ENCODE results near the gene KIF5B. TPM values are rescaled to one million over a fixed set of nuclear protein-coding genes. Genes with fewer than 3 reads are reported as not detected.

The KIF5B gene
- total and polyA plus RNA-seq, 9 of the 15 experiments (the other 6 are each of a cell fraction or from before 2014, with no cell fraction given) = 24.4 to 94.4 (median 68.9) TPM

GRCh38 chr10:32059472-32059871 lies 3.2 kb upstream of the KIF5B start (continued):
- TF ChIP-seq FOXJ3 (CRISPR knock-in tag; IDR thresholded peaks at IDR 0.05) (no peak), FOXM1 (IDR thresholded peaks at IDR 0.05; ENCODE audit: low read depth) (peak; percentile 23; the same call in 1 of the 2 replicates), FOXM1 (CRISPR knock-in tag; IDR thresholded peaks at IDR 0.05; ENCODE audit: low read depth) (no peak), CREM (IDR thresholded peaks at IDR 0.05; ENCODE audit: low read depth) (peak; percentile 88), ZNF76 (CRISPR knock-in tag; IDR thresholded peaks at IDR 0.05; ENCODE audit: borderline replicate concordance) (no peak), MED1 (CRISPR knock-in tag; IDR thresholded peaks at IDR 0.05; ENCODE audit: borderline replicate concordance) (no peak), TRIM25 (IDR thresholded peaks at IDR 0.05; ENCODE audit: borderline replicate concordance) (no peak), TFAP4 (CRISPR knock-in tag; IDR thresholded peaks at IDR 0.05; ENCODE audit: borderline replicate concordance) (peak; percentile 29; the same call in 1 of the 2 replicates), HDAC1 (IDR thresholded peaks at IDR 0.05) (0 out of 4 replicates have a peak, but pooled peaks of 1 of the 2 experiments have one; percentile 24), ZEB2 (IDR thresholded peaks at IDR 0.05) (peak; percentile 69; the same call in 1 of the 2 replicates), BDP1 (IDR thresholded peaks at IDR 0.05; ENCODE audit: insufficient read depth, insufficient read length) (no peak), SREBF1 (IDR thresholded peaks at IDR 0.05; ENCODE audit: borderline replicate concordance, low read depth, low read length) (no peak), JUND (IDR thresholded peaks at IDR 0.05; ENCODE audit: borderline replicate concordance, low read depth, low read length) (peak; percentile 44; the same call in 1 of the 2 replicates), JUND (tag; IDR thresholded peaks at IDR 0.05; ENCODE audit: borderline replicate concordance, low read depth, low read length) (peak; percentile 63; the same call in 1 of the 3 replicates)
- TF ChIP-seq, protein P1, sequence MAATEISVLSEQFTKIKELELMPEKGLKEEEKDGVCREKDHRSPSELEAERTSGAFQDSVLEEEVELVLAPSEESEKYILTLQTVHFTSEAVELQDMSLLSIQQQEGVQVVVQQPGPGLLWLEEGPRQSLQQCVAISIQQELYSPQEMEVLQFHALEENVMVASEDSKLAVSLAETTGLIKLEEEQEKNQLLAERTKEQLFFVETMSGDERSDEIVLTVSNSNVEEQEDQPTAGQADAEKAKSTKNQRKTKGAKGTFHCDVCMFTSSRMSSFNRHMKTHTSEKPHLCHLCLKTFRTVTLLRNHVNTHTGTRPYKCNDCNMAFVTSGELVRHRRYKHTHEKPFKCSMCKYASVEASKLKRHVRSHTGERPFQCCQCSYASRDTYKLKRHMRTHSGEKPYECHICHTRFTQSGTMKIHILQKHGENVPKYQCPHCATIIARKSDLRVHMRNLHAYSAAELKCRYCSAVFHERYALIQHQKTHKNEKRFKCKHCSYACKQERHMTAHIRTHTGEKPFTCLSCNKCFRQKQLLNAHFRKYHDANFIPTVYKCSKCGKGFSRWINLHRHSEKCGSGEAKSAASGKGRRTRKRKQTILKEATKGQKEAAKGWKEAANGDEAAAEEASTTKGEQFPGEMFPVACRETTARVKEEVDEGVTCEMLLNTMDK (IDR thresholded peaks at IDR 0.05; ENCODE audit: borderline replicate concordance, insufficient read depth, low read depth, low read length, poor library complexity, severe bottlenecking) = no peak
- TF ChIP-seq, protein P2, sequence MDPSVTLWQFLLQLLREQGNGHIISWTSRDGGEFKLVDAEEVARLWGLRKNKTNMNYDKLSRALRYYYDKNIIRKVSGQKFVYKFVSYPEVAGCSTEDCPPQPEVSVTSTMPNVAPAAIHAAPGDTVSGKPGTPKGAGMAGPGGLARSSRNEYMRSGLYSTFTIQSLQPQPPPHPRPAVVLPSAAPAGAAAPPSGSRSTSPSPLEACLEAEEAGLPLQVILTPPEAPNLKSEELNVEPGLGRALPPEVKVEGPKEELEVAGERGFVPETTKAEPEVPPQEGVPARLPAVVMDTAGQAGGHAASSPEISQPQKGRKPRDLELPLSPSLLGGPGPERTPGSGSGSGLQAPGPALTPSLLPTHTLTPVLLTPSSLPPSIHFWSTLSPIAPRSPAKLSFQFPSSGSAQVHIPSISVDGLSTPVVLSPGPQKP (CRISPR knock-in tag; IDR thresholded peaks at IDR 0.05) = no peak
- TF ChIP-seq, protein P3, sequence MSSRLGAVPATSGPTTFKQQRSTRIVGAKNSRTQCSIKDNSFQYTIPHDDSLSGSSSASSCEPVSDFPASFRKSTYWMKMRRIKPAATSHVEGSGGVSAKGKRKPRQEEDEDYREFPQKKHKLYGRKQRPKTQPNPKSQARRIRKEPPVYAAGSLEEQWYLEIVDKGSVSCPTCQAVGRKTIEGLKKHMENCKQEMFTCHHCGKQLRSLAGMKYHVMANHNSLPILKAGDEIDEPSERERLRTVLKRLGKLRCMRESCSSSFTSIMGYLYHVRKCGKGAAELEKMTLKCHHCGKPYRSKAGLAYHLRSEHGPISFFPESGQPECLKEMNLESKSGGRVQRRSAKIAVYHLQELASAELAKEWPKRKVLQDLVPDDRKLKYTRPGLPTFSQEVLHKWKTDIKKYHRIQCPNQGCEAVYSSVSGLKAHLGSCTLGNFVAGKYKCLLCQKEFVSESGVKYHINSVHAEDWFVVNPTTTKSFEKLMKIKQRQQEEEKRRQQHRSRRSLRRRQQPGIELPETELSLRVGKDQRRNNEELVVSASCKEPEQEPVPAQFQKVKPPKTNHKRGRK (tag; IDR thresholded peaks at IDR 0.05) = no peak
- TF ChIP-seq, protein P4, sequence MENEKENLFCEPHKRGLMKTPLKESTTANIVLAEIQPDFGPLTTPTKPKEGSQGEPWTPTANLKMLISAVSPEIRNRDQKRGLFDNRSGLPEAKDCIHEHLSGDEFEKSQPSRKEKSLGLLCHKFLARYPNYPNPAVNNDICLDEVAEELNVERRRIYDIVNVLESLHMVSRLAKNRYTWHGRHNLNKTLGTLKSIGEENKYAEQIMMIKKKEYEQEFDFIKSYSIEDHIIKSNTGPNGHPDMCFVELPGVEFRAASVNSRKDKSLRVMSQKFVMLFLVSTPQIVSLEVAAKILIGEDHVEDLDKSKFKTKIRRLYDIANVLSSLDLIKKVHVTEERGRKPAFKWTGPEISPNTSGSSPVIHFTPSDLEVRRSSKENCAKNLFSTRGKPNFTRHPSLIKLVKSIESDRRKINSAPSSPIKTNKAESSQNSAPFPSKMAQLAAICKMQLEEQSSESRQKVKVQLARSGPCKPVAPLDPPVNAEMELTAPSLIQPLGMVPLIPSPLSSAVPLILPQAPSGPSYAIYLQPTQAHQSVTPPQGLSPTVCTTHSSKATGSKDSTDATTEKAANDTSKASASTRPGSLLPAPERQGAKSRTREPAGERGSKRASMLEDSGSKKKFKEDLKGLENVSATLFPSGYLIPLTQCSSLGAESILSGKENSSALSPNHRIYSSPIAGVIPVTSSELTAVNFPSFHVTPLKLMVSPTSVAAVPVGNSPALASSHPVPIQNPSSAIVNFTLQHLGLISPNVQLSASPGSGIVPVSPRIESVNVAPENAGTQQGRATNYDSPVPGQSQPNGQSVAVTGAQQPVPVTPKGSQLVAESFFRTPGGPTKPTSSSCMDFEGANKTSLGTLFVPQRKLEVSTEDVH (IDR thresholded peaks at IDR 0.05; ENCODE audit: low read depth, partially characterized antibody) = no peak

Data from K562 (cell line).